CMK (cell line): ENCODE results near the gene PAX9.

Experiments
- DNase-seq: peaks from one replicate; pipeline ENCODE4 v3.0.0-alpha.2; 2010; ENCODE audit warnings: low read depth

Gene PAX9

GRCh38 chr14:36655963-36656686 is 5.5 kb upstream of the PAX9 start:
- DNase-seq = no peak

- no peak for DNase-seq
Measured at GRCh38 chr14:36656687-36657398, 4.8 kb upstream of the PAX9 start.

DNA sequence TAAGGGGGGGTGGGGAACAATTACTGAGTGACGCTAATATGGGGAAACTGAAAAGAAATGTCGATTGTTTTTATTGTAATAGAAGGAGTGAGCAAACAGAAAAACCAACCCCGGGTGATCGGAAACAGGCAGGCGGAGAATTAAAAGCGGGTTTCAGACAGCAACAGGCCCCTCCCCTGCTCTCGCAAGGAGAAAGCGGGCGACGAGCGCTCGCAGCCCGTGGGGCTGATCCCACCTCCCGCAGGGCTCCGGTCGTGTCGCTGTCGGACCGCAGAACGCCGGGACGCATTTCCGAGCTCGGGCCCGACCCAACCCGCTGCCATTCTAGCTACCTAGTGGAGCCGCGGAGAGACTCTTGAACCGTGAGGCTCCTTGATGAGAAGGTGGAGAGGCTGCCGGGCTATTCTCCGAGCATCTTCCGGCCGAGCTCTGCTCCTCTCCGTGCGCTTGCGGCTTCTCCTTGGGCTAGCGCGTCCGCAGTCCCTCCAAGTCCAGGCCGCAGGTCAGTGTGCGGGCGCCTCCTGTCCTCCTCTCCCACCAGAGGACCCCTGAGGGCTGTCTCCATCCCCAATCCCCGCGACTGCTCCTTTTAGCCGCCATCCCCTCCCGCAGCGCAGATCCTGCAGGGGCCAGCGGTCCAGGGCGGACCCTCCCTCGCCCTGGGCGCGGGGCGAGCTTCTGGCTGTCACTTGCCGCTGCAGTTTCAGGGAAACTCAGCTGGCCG is 4.1 kb upstream of the PAX9 start:
- DNase-seq = no peak

GRCh38 chr14:36658123-36659009 is 3.3 kb upstream of the PAX9 start:
- no peak for DNase-seq

DNA sequence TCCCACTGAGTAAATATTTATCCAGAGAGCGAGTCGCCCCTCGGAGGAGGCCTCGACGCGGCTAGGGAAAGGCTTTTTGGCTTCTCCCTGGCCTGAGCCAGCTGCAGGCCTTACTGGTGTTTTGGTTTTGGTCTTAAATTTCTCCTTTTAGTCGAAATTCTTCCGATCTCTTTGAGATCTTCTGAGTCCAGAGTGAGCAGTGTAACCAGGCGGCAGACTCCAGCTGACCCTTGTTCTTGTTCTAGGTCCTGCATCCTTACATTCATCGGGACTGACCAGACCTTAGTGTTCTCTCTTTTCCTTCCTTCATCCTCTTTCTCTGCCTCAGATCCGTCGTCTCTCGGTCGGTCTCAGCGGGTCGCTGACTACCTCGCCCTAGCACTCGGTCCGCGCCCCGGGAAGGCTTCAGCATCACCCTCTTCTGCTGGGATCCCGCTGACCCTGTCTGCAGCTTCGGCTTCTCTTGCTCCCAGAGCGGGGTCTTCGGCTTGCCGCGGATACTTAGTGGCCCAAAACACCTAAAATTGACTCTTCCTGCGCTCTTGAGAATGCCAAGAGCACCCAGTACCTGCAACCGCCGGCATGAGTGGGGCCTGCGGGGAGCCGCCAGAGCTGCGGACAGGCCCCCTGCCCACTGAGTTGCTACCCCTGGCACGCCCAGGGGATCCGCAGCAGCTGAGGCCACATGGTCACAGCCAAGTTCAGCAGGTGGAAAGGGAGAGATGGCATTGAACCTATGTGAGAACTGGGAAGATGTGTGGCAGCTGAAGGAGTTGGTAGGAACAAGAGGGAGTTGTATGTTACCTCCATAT is 2.4 kb upstream of the PAX9 start:
- no peak for DNase-seq

DNA sequence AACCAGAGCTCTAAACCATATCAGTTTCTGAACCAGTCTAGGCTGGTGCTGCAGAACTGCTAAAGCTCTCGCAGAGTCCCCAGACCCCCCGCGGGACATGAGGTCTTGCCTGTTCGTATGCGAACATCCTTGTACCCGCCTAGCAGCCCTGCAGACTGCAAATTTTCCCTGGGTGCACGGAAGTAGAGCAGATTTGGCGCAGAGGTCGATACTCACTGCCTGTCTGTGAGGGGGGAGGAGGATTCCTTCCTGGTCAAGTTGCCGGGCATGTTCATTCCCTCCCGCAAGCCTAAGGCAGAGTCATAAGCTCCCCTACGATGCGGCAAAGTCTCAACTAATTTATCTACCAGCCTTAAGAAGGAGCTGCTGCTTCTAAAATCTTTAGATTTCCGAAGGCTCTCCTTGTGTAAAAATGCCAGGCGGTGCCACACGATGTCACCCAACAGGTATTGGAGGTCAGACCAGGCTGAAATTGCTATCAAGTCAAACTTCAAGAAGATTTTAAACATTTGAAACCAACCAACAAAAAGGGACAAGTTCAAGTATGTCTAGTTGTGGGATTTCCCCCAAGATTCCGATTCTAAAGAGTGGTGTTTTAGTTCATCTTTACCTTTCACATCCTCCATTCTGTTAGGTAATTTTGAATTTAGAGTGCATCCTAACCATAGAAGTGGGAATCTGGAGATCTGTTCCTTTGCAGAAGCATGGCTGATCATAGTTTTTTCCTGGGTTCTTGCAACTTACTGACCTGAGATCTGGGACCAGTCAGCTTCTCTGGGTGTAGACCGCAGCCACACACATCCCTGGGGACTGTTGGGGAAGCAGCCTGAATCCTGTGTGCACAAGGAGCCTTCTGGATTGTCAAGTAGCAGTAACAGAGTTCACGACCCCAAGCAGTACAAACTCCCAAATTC is 1.6 kb upstream of the PAX9 start:
- DNase-seq = no peak

DNA sequence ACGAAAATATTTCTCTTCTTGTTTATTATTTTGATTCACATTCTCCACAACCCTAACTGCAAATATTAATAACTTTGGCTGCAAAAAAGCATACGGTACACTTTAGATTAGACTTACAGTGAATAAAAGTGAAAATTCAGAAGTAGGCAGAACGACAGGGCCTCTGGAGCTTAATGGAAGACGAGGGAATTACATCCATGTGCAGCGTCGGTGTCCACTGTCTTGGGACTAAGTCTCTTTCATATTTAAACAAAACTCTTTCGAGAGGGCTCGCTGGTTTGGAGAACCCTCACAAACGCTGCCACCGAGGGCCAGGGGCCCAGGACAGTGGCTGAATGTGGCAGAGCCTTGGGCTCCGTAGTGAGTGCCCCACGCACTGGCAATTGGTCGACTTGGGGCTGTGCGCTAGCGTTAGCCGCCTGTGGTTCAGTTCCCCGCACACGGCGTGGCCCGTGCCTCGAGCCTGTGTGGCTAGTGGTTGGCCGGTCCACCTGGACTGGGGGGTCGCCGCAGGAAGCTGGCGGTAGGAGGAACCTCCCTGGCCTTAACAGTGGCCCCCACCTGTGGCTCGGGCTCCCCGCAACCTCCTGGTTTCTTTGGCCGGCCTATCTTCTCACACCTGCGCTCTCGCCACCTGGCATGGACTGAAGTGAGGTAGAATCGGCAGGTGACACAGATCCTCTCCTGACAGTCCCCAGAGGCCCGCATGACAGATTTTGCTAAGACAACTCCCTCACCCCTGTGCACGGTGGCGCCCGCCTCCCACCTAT is 739 bp upstream of the PAX9 start:
- DNase-seq = no peak

DNA sequence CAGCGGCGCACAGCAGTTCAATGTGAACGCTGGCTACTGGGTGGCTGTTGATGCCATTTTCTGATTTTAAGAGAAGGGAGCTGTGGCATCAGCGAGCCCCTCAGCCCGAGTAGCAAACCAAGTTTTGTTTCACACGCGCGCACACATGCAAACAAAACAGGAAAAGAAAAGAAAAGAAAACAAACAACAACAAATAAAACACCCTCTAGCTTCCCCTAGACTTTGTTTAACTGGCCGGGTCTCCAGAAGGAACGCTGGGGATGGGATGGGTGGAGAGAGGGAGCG is 540 bp downstream of the PAX9 start:
- DNase-seq = no peak

- DNase-seq = no peak
Measured at GRCh38 chr14:36662543-36663403, 1.1 kb downstream of the PAX9 start.

DNA sequence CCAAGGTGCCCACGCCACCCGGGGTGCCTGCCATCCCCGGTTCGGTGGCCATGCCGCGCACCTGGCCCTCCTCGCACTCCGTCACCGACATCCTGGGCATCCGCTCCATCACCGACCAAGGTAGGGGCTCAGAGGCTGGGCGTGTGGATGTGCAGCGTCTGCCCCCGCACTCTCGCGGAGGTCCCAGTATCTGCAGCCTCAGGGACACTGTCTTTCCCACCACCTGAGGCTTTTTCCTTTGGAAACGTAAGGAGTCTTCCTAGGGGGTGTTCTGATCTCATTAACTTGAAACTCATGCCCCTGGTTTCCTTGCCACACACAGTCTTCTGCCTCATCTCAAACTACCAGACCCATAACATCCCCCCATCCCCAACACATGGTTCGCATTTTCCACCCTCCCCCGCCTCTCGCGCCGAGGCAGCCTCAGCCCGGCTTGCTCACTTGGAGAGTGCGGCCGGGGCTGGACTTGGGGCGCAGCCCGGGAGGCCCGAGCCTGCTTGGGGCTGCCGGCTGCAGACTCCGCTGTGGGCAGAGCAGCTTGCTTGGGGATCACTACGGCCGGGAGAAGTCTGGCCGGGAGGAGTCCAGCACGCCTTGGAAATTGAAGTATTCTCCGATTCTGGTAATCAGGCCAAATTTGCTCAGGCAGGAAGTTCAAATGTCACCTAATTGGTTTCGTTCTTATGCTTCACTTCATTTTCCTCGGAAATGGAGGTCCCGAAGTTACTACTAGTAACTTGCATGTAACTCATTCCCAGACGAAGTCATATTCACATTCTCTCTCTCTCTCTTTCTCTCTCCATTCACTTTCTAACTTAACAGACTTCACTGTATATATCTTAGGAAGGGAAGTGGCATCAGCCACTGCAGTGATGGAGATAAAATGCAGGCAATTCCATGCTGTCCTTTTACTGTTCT is 2.0 kb downstream of the PAX9 start:
- DNase-seq = no peak

DNA sequence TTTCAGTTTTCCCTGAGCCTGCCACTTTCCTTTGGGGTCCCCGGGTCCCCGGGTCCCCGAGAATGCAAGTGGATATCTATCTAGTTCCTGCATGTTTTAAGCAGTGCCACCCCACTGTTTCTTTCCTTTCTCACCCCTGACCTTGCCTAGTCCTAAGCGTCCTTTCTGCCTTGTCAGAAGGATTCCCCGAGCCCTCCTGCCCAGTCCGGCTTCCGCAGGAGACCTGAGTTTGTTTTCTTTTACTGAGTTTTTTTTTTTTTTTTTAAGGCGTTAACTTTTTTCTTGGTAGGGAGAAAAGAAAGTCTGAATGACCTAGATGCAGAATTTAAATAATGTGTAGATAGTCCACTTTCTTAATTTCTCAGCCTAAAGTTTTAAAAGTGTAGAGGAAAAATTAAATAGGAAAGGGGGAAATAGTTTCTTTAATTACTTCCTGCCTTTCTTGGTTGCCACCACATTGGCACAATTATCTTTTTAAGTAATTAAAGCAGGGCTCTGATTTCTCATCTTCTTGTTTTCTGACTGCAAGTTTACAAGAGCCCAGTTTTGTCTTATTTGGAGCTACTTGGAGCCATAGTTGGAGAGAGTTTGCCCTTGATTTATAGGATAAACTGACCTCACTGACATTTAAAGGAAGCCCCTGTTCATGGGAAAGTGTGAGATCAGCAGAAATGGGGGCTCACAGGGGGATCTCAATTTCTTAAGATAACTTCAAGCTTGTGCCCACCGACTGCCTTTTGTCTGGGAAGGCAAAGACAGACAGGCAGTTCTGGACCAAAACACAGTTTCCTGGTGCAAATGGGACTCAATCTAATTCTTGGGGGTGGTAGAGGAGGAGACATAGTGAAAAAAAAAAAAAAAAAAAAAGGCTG is 2.9 kb downstream of the PAX9 start:
- no peak for DNase-seq

DNA sequence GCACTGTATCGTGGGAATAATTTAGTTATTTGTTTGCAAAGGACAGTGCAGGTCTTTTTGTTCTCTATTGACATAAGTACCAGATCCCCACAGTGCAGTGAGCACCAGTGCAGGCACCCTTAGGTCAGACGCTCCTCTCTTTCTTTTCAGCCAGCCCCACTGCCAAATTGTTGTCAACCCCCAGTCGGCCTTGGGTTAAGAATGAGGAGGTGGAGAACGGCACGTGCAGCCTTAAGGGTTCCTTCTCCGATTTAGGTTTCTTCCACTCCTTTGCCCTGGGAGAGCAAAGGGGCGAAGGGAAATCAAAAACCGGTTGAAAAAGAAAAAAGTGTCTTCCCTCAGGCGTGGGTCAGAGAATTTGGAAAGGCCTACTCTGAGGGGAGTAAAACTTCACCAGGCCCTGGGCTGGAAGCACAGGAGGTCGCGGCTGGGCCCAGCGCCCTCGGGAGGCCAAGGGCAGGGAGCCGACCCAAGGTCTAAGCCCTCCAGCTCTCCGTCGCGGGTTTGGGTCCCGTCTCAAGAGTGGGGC is 4.3 kb downstream of the PAX9 start:
- no peak for DNase-seq

GRCh38 chr14:36666416-36667206 is 5.0 kb downstream of the PAX9 start:
- no peak for DNase-seq

DNA sequence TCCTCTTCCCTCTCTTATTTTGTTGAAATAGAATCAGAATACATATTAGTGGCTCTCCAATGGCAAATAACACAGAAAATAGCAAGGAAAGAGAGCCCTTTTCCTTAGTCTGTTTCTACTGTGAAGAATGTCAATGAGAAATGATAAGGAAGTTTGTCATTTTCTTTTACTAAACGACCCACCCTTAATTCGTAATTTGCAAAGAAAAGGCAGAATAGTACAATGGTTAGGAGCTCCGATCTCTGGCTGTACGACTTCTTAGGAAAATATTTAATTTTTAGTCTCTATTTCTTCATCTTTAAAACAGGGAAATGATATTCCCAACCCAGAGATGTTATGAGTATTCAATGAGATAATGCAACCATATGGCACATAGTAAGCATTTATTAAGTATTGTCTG is 6.0 kb downstream of the PAX9 start:
- DNase-seq = no peak

DNA sequence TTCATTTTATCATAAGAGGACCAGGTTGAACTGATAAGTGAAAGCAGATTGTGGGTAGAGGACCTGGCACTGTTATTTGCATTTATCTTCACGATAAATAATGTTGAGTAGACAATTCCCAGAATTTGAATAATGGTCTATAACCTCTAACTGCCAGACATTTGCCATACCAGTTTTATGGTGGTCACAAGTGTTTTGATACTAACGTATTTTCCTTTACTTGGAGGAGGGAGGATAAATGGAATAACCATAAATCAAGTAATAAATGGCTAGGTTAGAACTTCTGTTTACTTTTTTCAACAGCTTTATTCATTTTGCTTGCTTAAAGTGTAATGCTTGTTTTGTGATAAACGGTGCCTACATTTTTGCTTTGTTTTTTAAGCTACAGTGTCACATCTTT is 9.5 kb downstream of the PAX9 start:
- DNase-seq = no peak

GRCh38 chr14:36672095-36672494 is 10.4 kb downstream of the PAX9 start:
- no peak for DNase-seq
